ENCODE results near the gene OR52A5.

DNA sequence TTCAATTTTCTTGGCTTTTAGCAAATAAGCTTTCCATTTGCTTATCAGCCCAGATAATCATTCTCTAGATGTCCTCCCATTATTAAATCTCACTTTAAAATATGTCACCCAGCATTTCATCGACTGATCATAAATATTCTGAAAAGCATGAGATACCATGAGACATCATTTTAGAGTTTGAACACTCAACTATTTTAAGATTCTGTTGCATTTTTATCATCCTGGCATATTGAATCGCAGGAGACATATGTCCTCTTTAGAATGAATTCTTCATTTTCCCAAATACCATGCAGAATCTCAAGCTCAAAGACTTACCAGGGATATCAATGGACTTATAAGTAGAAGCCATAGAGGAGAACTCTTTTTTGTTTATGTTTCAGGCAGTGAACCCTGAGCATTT is at the start of gene OR52A5:
- TF ChIP-seq, protein P1, sequence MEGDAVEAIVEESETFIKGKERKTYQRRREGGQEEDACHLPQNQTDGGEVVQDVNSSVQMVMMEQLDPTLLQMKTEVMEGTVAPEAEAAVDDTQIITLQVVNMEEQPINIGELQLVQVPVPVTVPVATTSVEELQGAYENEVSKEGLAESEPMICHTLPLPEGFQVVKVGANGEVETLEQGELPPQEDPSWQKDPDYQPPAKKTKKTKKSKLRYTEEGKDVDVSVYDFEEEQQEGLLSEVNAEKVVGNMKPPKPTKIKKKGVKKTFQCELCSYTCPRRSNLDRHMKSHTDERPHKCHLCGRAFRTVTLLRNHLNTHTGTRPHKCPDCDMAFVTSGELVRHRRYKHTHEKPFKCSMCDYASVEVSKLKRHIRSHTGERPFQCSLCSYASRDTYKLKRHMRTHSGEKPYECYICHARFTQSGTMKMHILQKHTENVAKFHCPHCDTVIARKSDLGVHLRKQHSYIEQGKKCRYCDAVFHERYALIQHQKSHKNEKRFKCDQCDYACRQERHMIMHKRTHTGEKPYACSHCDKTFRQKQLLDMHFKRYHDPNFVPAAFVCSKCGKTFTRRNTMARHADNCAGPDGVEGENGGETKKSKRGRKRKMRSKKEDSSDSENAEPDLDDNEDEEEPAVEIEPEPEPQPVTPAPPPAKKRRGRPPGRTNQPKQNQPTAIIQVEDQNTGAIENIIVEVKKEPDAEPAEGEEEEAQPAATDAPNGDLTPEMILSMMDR (IDR thresholded peaks at IDR 0.05), result no peak
- TF ChIP-seq POLR2A (IDR thresholded peaks at IDR 0.05) (no peak), EP300 (IDR thresholded peaks at IDR 0.05) (no peak)
